K562 (cell line): ENCODE measurements around the gene ZNF668. TPM values are rescaled to one million over a fixed set of nuclear protein-coding genes. Genes with fewer than 3 reads are reported as not detected.

ENCODE experiments used
- ATF7 ChIP-seq: fragments of 450-650 bp; IDR thresholded peaks from 2 replicates; pipeline ENCODE4 v1.7.1; 2014; ENCODE audit warnings: mild to moderate bottlenecking, moderate library complexity
- CEBPB ChIP-seq: fragments of 450-650 bp; IDR thresholded peaks from 2 replicates; pipeline ENCODE4 v1.6.1; 2016; ENCODE audit warnings: missing genetic modification characterization, missing compliant biosample characterization
- CHAMP1 ChIP-seq: fragments of 450-650 bp; IDR thresholded peaks from 2 replicates; pipeline ENCODE4 v1.6.1; 2016; ENCODE audit warnings: mild to moderate bottlenecking
- CREB1 ChIP-seq, 2 experiments: sonication (generic) in 1 of 2; formaldehyde crosslinking in 1 of 2; IDR thresholded peaks; 2 replicates each; pipeline versions ENCODE4 v1.6.1 to v1.8.0; 2012 to 2022; ENCODE audit warnings: inconsistent platforms in 1 of 2, mild to moderate bottlenecking in 1 of 2, missing genetic modification reagents in 1 of 2, moderate library complexity in 1 of 2
- DNMT1 ChIP-seq: fragments of 450-650 bp; IDR thresholded peaks from 2 replicates; pipeline ENCODE4 v1.6.1; 2016; ENCODE audit warnings: antibody characterized with exemption, mild to moderate bottlenecking
- FOXA3 ChIP-seq, 2 experiments: fragments of 450-650 bp in 1 of 2; sonication (generic) in 1 of 2; formaldehyde crosslinking; IDR thresholded peaks in 1 of 2; conservative IDR thresholded peaks in 1 of 2; 2 replicates each; pipeline versions ENCODE4 v1.4.0 to v1.8.0; 2020 to 2022; ENCODE audit warnings: mild to moderate bottlenecking in 2 of 2, missing genetic modification reagents in 1 of 2
- FOXO4 ChIP-seq: fragments of 450-650 bp; formaldehyde crosslinking; IDR thresholded peaks from 2 replicates; pipeline ENCODE4 v1.4.0; 2020; ENCODE audit warnings: mild to moderate bottlenecking, moderate library complexity
- FOXP1 ChIP-seq: sonication (generic); formaldehyde crosslinking; IDR thresholded peaks from 2 replicates; pipeline ENCODE4 v1.8.0; 2022; ENCODE audit warnings: mild to moderate bottlenecking, missing genetic modification reagents
- HDAC2 ChIP-seq: fragments of 450-650 bp; IDR thresholded peaks from 2 replicates; pipeline ENCODE4 v1.6.1; 2016; ENCODE audit warnings: mild to moderate bottlenecking
- MAFF ChIP-seq: IDR thresholded peaks from 2 replicates; pipeline ENCODE4 v1.6.1; 2012; ENCODE audit warnings: low read length, improper control_type of control experiment
- NKRF ChIP-seq: fragments of 450-650 bp; IDR thresholded peaks from 2 replicates; pipeline ENCODE4 v1.6.1; 2016; ENCODE audit warnings: borderline replicate concordance
- NR2C1 ChIP-seq, 2 experiments: fragments of 450-650 bp; IDR thresholded peaks; 2 replicates each; pipeline ENCODE4 v1.6.1; 2017; ENCODE audit warnings: mild to moderate bottlenecking in 2 of 2, antibody characterized with exemption in 1 of 2, inconsistent platforms in 1 of 2, missing compliant biosample characterization in 1 of 2, missing genetic modification characterization in 1 of 2
- PHF8 ChIP-seq: fragments of 200-600 bp; sonication (generic); IDR thresholded peaks from 2 replicates; pipeline ENCODE4 v1.6.1; 2012; ENCODE audit warnings: mixed run types, mild to moderate bottlenecking, inconsistent platforms, low read length, moderate library complexity, borderline replicate concordance
- RBM22 ChIP-seq: fragments of 200-400 bp; formaldehyde crosslinking; IDR thresholded peaks from 2 replicates; pipeline ENCODE4 v1.6.1; 2018; ENCODE audit warnings: low read length, low read depth; ENCODE audit not compliant: poor library complexity, severe bottlenecking
- SPI1 ChIP-seq: IDR thresholded peaks from 2 replicates; pipeline ENCODE4 v1.6.1; 2011; ENCODE audit warnings: low read depth, low read length, control low read depth, borderline replicate concordance
- TAL1 ChIP-seq: fragments of 450-650 bp; IDR thresholded peaks from 2 replicates; pipeline ENCODE4 v1.6.1; 2016; ENCODE audit warnings: mild to moderate bottlenecking
- TARDBP ChIP-seq: fragments of 450-650 bp; IDR thresholded peaks from 2 replicates; pipeline ENCODE4 v1.6.1; 2016
- TSC22D4 ChIP-seq: fragments of 450-650 bp; IDR thresholded peaks from 2 replicates; pipeline ENCODE4 v1.6.1; 2016; ENCODE audit warnings: missing genetic modification characterization, missing biosample characterization, control low read depth
- ZFP36 ChIP-seq: fragments of 150-350 bp; IDR thresholded peaks from 2 replicates; pipeline ENCODE4 v1.6.1; 2018; ENCODE audit warnings: low read length, low read depth; ENCODE audit not compliant: partially characterized antibody
- ZNF165 ChIP-seq: fragments of 250-450 bp; sonication (Bioruptor Pico); IDR thresholded peaks from 2 replicates; pipeline ENCODE4 v1.4.0; 2020; ENCODE audit warnings: borderline replicate concordance
- ZNF184 ChIP-seq: sonication (generic); formaldehyde crosslinking; IDR thresholded peaks from 2 replicates; pipeline ENCODE4 v1.5.0; 2020; ENCODE audit warnings: missing genetic modification reagents
- ZNF24 ChIP-seq: fragments of 450-650 bp; IDR thresholded peaks from 2 replicates; pipeline ENCODE4 v1.6.1; 2016
- ZNF561 ChIP-seq: fragments of 450-650 bp; formaldehyde crosslinking; conservative IDR thresholded peaks from 2 replicates; pipeline ENCODE4 v1.4.0; 2020; ENCODE audit warnings: mild to moderate bottlenecking, moderate library complexity
- ZNF830 ChIP-seq: fragments of 250-450 bp; sonication (Bioruptor Pico); IDR thresholded peaks from 2 replicates; pipeline ENCODE4 v1.5.0; 2021; ENCODE audit warnings: mild to moderate bottlenecking
- polyA plus RNA-seq, 8 experiments: library from polyadenylated mRNA; depleted of rRNA in 4 of 8; stranded (reverse) in 5 of 8; unstranded in 3 of 8; fragments of >200 nt; fragmentation: Nextera tagmentation in 2 of 8; fragmentation: Illumina TruSeq in 1 of 8; extraction: Ambion mirVana in 2 of 8; extraction: Trizol in 1 of 8; gene quantifications; 2 replicates each; pipeline versions ENCODE4 v1.2.1 to v1.2.3, GENCODE V29; 2011 to 2014; ENCODE audit warnings: inconsistent platforms in 1 of 8, missing spikeins in 1 of 8
- total RNA-seq, 7 experiments: library from RNA; depleted of rRNA in 6 of 7; stranded (reverse); fragments of >200 nt in 6 of 7; fragmentation: Illumina TruSeq in 2 of 7; extraction: Trizol in 2 of 7; gene quantifications; 2 replicates each; pipeline versions ENCODE4 v1.2.1 to v1.2.3, GENCODE V29; 2011 to 2021; ENCODE audit warnings: low replicate concordance in 1 of 7

The ZNF668 gene
- total and polyA plus RNA-seq, 9 of the 15 experiments (the other 6 are each of a cell fraction or from before 2014, with no cell fraction given): 0.04 to 15.3 (median 3.8) TPM; not detected in 1

DNA sequence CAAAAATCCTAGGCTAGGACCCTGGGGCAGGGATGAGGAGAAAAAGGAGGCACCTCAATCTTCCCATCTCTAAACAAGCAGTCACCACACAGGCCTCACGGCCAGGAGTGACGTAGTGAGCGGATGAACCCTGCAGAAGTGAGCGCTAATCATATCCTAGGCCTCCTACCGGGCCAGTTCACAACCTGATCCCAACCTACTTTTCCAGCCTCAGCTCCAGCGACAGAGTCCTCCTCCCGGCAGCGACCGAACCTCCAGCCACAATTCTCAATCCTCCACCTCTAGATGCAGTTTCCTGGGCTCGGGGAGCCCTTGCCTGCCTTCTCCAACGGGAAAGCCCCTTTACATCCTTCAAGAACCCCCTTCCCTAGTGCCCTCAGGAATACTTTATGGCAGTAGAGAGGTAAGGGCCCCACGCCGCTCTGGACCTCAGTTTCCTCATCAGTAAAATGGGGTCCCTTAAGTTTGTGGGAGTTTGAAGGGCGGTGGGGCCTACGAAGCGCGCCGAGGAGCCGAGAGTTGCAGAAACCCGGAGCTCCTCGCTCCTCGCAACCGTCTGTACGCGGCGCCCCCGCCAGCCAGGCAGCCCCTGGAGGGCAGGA is 1.4 kb downstream of the ZNF668 start (continued):
- TF ChIP-seq NR2C1 (IDR thresholded peaks at IDR 0.05) (no peak; the same call in 1 of the 2 replicates), NR2C1 (tag; IDR thresholded peaks at IDR 0.05) (no peak), CEBPB (tag) (no peak), NKRF (0 out of 2 replicates have a peak, but pooled peaks have one; percentile 85), FOXP1 (CRISPR knock-in tag) (no peak), ZNF561 (CRISPR knock-in tag) (no peak), RBM22 (no peak), PHF8 (peak; percentile 53; the same call in 1 of the 2 replicates), ZNF24 (no peak), FOXO4 (CRISPR knock-in tag) (no peak), ZFP36 (peak; percentile 63), ATF7 (no peak), ZNF165 (no peak), TARDBP (no peak), SPI1 (no peak), MAFF (no peak), FOXA3 (CRISPR knock-in tag; conservative IDR thresholded peaks at IDR 0.05 in 1 of 2, IDR thresholded peaks at IDR 0.05 in 1 of 2) (no peak), CHAMP1 (0 out of 2 replicates have a peak, but pooled peaks have one; percentile 26), ZNF830 (CRISPR knock-in tag) (no peak), HDAC2 (peak; percentile 69), TAL1 (no peak), ZNF184 (CRISPR knock-in tag) (no peak), CREB1 (IDR thresholded peaks at IDR 0.05) (no peak; the same call in none of the 2 replicates), CREB1 (CRISPR knock-in tag; IDR thresholded peaks at IDR 0.05) (peak; percentile 47), TSC22D4 (tag) (no peak), DNMT1 (no peak)
